Head of caudate nucleus (tissue), 42 donors: ENCODE results near the gene GRAMD1A.
"Not testable (repeated sequence)": the region's sequence is repeated elsewhere in the genome, so short reads cannot be mapped to it uniquely, and the experiment has no call there.

ENCODE experiments used
- DNase-seq, 42 donors: peaks; one replicate each; pipeline versions ENCODE4 v3.0.0 to v3.0.0-alpha.2; 2020 to 2021; ENCODE audit warnings: mixed read lengths in 7 of 42
- intact Hi-C: fragments of 100-400 bp; cut with DNase I; formaldehyde crosslinking; loops from one replicate; pipeline ENCODE4 v1.15.0; 2022

Gene GRAMD1A

DNA sequence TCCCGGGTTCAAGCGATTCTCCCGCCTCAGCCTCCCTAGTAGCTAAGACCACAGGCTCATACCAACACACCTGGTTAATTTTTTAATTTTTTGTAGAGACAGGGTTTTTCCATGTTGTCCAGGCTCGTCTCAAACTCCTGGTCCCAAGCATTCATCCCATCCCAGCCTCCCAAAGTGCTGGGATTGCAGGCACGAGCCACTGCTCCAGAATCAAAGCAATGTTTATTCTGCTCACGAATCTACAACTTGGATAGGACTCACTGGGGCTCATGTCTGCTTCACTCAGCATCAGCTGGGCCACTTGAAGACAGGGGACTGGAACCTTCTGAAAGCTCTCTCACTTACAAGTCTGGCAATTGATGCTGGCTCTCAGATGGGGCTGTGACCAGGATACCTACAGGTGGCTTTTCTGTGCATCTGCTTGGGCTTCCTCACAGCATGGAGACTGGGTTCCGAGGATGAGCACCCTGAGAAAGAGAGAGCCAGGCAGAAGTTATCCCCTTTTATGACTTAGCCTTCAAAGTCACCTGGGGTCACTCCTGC lies 27.9 kb upstream of the GRAMD1A start:
- intact Hi-C loops, result no loop called here
- DNase-seq, result peak in 3 of 42 donors; percentile 12 to 22 (median 22)

GRCh38 chr19:34974646-34975045 lies 25.5 kb upstream of the GRAMD1A start:
- intact Hi-C loops, result no loop called here
- peak in 1 of 42 donors; percentile 19 for DNase-seq

DNA sequence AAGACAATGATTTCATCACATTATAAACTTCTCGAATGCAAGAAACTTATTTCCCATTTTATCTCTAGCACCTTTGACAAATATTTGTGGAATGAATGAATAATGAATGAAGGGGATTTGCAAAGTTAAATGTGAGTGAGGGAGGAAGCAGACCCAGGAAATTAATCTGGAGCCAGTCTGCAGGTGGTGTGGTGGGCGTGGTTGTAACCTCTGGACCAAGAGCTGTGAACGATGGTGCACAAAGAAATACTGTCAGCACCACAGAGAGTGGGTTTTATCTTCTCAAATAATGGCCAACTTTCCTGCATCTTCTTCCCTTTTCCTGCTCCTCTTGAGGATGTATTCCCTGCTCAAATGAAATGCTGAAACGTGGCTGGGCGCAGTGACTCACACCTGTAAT lies 25.1 kb upstream of the GRAMD1A start:
- peak in 3 of 42 donors; percentile 11 to 20 (median 20) for DNase-seq
- intact Hi-C loops, result no loop called here

DNA sequence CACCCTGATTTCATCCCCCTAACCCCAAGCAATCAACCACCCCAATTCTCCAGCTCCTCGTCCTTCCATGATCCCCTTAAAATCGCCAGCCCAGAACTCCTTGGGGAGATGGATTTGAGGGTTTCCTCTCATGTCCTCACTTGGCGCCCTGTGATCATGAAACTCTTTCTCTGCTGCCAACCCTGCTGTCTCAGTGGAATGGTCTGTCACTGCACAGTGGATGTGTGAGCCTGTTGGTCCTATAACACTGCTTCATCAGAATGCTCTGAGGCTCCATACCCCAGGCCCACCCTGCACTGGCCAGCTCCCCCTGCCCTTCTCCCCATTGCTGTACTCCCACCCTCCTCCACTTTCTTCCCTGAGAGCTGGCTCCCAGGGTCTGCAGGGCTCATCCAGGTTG lies 23.5 kb upstream of the GRAMD1A start:
- intact Hi-C loops, result no loop called here
- peak in 4 of 42 donors; percentile 3 to 18 (median 10) for DNase-seq

GRCh38 chr19:34979819-34980640 lies 20.1 kb upstream of the GRAMD1A start:
- no peak for DNase-seq
- intact Hi-C loops, result no loop called here

DNA sequence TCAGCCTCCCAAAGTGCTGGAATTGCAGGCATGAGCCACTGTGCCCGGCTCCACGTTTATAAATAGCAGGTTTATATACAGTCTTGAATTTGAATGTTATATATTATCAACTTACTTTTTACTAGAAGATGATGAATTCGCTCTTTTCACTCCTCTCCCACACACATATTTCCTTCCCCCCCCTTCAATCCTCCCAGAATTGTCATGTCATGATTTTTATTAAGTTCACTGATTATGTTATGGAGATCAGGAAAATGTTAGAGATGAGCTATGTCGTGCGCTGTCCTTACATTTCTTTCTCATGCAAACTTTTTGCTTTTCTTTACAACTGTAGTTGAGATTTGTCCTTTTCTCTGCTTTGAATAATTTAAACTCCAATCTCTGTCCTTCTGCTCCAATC lies 17.8 kb upstream of the GRAMD1A start:
- intact Hi-C loops, result no loop called here
- DNase-seq, result no peak

GRCh38 chr19:34983786-34984185 lies 16.3 kb upstream of the GRAMD1A start:
- no peak for DNase-seq

GRCh38 chr19:34984287-34984686 lies 15.8 kb upstream of the GRAMD1A start:
- intact Hi-C loops, result no loop called here
- no peak for DNase-seq

More at GRCh38 chr19:34983786-34984185, 16.3 kb upstream of the GRAMD1A start:
- intact Hi-C loops, result no loop called here

GRCh38 chr19:34985249-34986022 lies 14.7 kb upstream of the GRAMD1A start:
- intact Hi-C loops, result no loop called here
- peak in 4 of 42 donors; percentile 18 to 46 (median 32) for DNase-seq

DNA sequence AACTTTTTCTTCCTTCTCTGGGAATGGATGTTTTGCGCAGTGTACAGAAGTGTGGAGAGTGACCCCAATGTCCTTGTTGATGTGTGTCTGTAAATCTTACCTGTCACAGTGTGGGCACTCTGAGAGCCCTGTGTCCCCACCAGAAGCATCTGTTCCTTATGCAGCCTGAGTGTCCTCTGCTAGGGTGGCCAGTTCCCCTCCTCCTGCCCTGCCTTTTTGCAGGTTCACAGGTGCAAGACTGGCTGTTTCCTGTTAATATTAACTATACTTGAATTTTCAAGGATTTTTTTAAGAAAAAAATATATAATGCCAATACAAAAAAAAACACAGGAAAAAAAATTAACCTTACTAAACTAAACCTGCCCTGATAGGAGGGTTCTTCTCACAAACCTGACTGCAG lies 12.0 kb upstream of the GRAMD1A start:
- DNase-seq, result no peak

DNA sequence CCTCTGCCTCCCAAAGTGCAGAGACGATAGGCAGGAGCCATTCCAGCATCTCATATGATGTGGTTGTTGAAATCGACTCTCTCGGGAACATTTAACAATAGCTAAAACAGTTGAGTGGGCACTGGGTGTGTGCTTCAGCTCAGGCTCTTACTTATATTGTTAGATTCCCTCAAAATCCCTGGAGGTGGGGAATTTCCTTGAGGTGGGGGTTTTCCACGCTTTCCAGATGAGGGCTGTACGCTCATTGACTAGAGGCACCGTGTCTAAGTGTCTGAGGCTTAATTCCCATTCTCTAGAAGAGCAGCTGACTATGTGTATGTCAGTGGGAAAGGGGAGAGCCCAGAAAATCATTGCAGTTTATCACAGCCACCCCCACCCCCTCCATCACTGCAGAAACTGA lies 10.8 kb upstream of the GRAMD1A start:
- DNase-seq, result peak in 4 of 42 donors; percentile 13 to 58 (median 38)
- intact Hi-C loops, result no loop called here

More for the DNA sequence above, 12.0 kb upstream of the GRAMD1A start:
- intact Hi-C loops, result no loop called here

DNA sequence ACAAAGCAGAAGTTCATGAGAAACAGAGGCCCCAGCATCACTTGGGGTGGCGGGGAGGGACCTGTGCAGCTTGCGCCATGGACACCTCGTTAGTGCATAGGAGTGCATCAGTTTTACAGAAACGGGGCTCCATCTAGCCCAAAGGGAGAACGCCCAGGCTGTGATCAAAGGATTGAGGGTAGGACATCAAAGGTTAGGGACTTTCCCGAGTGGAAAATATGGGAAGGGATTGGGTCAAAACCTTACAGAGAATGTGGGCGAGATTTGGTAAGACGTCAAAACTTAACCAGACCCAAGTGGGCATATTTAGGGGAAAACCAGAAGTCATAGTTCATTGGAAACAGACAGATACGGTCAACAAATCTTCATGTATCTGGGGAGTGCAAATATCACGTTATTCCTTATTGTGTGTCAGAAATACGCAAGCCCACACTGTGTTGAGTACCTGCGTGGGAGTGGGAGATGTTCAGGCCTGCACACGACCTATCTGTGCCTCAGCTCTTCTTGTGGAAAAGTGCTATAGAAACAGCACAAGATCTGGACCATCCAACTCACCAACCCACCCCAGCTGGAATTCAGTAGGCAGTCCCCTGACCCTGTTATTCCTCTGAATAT lies 9.4 kb upstream of the GRAMD1A start:
- intact Hi-C loops, result no loop called here
- DNase-seq, result no peak

DNA sequence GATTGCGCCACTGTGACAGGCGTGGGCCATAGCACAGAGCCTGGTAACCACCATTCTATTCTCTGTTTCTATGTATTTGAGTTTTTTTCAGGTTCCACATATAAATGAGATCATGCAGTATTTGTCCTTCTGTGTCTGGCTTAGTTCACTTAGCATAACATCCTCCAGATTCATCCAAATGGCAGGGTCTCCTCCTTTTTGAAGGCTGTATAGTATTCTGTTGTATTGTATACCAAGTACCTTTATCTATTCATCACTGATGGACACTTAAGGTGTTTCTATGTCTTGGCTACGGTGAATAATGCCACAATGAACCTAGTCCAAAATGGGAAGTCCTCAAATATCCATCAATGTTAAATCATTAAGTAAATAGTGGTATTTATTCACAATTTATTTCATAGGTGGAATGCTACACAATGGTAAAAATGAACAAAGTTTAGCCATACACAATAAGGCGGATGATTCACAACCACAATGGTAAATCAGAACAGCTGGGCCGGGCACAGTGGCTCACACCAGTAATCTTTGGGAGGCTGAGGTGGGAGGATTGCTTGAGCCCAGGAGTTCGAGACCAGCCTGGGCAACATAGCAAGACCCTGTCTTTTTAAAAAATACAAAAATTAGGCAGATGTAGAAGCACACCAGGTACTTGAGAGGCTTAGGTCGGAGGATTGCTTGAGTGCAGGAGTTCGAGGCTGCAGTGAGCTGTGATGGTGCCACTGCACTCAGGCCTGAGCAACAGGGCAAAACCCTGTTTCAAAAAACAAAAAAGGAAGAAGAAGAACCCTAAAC lies 8.4 kb upstream of the GRAMD1A start:
- no peak for DNase-seq
- intact Hi-C loops, result no loop called here

GRCh38 chr19:34992582-34992981 lies 7.5 kb upstream of the GRAMD1A start:
- DNase-seq, intact Hi-C loops: not testable (repeated sequence)

DNA sequence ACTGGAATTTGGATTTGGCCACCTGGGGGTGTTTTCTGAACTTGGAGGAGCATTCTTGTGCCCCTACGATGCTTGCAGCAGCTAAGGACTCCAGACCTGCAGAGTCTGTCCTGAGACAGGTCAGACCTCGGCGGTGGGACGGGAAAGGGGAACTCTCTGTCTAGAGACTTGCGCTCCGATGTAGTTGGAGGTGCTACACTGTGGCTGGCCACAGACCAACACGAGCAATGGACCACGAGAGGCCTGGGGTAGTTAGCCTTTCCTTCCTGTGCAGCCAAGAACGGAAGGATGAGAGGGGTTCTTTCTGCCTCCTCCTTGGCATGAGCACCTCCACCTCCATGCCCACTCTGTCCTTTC lies 5.9 kb upstream of the GRAMD1A start:
- no peak for DNase-seq
- intact Hi-C loops, result no loop called here

- intact Hi-C loops, result no loop called here
- DNase-seq, result no peak
Observed at GRCh38 chr19:34994643-34995541, 5.2 kb upstream of the GRAMD1A start.

DNA sequence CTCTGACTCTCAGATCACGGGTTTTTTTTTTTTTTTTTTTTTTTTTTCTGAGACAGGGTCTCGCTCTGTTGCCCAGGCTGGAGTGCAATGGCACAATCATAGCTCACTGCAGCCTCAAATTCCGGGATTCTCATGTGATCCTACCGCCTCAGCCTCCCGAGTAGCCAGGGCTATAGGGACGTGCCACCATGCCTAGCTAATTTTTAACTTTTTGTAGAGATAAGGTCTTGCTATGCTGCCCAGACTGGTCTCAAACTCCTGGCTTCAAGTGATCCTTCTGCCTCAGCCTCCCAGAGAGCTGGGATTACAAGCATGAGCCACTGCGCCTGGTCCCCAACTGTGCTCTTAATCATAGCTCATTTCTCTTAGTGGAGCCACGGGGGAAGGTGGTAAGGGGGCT lies 4.6 kb upstream of the GRAMD1A start:
- DNase-seq, result no peak

DNA sequence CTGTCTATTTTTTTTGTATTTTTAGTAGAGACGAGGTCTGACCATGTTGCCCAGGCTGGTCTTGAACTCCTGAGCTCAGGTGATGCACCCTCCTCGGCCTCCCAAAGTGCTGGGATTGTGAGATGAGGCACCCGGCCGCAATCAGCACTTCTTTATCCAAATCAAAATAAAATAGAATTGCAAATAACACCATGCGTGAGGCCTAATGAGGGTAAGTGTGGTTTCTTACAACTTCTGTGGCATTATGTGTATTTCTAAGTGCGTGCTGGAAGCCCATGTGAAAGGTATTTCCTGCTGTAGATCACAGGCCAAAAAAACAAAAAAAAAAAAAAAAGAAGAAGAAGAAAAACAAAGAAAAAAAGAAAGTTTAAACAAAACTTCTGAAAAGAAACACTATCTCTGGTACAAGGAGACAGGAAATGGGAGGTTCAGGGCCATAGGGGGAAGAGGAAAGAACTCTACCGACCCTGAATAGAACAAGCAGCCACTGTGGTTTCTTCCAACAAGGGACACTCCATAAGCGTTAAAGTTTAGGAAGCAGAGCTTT lies 3.0 kb upstream of the GRAMD1A start:
- intact Hi-C loops, result no loop called here
- no peak for DNase-seq

More for the DNA sequence above, 4.6 kb upstream of the GRAMD1A start:
- intact Hi-C loops, result no loop called here
